Smooth muscle cell of the coronary artery (primary cell): ENCODE results near the gene TGM6. TPM values are rescaled to one million over a fixed set of nuclear protein-coding genes. Genes with fewer than 3 reads are reported as not detected.

Source experiments
- total RNA-seq: library from RNA; depleted of rRNA; stranded (reverse); fragments of >200 nt; gene quantifications from 2 replicates; pipeline ENCODE4 v1.2.3, GENCODE V29; 2014; ENCODE audit warnings: low replicate concordance

TGM6 gene
- not detected in 2 replicates for total RNA-seq

GRCh38 chr20:2380601-2381000 is at the start of gene TGM6:
TGM6 (plus strand) TSS chr20:2380901; CDS start chr20:2380969, 68 bp downstream.

GRCh38 chr20:2470423-2471193 is 89.9 kb downstream of the TGM6 start, which contains the start of gene SNRPB:
SNRPB (minus strand) TSS chr20:2470789; CDS start chr20:2470690, 99 bp downstream.

Other genes starting within 250 kb of the TGM6 start
- not detected in 2 replicates for gene TGM3, start 84.9 kb upstream of the TGM6 start, total RNA-seq
- gene SNRPB, start 89.9 kb downstream of the TGM6 start, total RNA-seq, result 50.1 and 142 TPM in 2 replicates
- gene ZNF343, start 128.0 kb downstream of the TGM6 start, total RNA-seq, result 12.0 and 12.8 TPM in 2 replicates
- 0.23 TPM in 1 of 2 replicates, not detected in the other for gene TMC2, start 155.7 kb downstream of the TGM6 start, total RNA-seq